HuH-7.5 (cell line): ENCODE data around the gene PACSIN3.
"Not testable (repeated sequence)": the region's sequence is repeated elsewhere in the genome, so short reads cannot be mapped to it uniquely, and the experiment has no call there.

Experiments used
- DNase-seq: peaks from one replicate; pipeline ENCODE4 v3.0.0; 2011; ENCODE audit warnings: low spot score

Gene PACSIN3

DNA sequence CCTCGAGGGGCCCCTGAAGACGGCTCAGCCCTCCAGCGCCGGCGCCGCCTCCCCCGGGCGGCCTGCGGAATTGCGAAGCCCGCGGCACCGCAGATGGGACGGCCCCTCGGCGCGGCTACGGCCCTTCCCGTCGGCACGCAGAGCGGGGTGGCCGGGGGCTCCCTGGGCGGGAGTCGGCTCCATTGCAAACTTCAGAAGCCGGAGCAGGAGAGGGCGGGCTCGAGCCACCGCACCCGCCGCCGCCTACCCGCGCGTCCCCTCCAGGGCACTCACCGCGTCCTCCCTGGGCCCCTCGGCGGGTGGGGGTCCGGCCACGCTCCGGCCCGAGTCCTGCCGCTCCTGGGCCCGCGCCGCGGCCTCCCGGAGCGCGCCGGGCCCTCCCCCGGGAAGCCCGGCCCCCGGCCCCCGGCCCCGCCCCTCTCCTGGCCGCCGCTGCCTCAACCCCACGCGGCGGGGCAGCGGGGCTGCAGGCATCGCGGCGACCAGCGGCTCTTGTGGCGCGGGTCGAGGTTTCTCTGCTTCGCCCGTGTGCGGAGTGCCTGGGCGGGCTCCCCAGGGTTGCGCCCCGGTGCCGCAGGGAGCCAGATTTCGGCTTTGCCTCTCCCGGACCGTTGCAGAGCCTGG, at the start of gene PACSIN3:
Gene PACSIN3 (minus strand): TSS at position 359 of the 624 bp plus-strand sequence. CDS start 3,707 bp downstream, outside the sequence.
- DNase-seq: peak; percentile 77

- DNase-seq: no peak
These were observed 48.9 kb upstream of the PACSIN3 start for GRCh38 chr11:47235163-47235562.

GRCh38 chr11:47234669-47235100, 48.5 kb upstream of the PACSIN3 start:
- no peak for DNase-seq

DNA sequence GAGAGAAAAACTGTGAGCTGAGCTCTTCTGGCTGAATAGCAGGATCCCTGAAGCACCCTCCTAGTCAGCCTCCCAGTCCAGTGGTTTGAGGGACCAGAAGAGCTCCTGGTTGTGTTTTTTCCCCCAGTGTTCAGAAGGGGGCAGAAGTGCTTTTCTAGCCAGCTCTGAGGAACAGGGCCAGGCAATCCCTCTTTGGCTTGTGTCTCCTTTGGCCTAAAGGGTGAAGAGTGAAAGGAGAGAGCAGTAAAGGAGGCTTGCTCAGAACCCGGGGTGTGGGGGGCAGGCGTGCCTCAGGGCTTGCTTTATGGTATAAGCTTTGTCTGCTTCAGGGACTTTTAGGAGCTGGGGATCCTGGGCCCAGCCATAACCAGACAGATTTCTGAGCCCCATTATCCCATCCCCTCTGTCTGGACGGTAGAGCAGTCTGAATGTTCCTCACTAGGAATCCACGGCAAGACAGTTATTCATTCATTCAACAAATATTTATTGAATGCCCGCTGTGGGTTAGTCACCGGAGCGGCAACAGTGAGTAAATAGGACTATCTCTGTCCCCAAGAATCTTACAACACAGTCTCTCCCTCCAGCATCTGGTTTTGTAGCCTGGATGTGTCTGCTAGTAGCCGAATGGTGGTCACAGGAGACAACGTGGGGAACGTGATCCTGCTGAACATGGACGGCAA, 47.9 kb upstream of the PACSIN3 start:
- no peak for DNase-seq

DNA sequence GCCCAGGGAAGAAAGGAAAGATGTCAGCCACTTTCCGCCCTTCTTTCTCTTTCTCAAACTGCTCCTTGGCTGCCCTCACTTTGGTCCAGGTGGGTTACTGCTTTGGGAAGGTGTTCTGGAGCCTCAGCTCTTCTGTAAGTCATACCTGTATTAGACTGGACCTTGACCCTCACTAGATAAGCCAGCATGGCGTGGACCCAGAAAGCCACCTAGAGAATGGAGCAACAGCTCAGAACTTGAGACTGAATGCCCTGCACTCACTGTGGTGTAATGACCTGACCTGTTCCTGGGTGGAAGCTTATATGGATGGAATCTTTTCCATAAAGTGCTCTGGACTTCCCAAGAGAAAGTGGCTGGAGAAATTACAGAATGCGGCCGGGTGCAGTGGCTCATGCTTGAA, 46.8 kb upstream of the PACSIN3 start:
- DNase-seq: no peak

- no peak for DNase-seq
These were observed 42.9 kb upstream of the PACSIN3 start for GRCh38 chr11:47229161-47229560.

DNA sequence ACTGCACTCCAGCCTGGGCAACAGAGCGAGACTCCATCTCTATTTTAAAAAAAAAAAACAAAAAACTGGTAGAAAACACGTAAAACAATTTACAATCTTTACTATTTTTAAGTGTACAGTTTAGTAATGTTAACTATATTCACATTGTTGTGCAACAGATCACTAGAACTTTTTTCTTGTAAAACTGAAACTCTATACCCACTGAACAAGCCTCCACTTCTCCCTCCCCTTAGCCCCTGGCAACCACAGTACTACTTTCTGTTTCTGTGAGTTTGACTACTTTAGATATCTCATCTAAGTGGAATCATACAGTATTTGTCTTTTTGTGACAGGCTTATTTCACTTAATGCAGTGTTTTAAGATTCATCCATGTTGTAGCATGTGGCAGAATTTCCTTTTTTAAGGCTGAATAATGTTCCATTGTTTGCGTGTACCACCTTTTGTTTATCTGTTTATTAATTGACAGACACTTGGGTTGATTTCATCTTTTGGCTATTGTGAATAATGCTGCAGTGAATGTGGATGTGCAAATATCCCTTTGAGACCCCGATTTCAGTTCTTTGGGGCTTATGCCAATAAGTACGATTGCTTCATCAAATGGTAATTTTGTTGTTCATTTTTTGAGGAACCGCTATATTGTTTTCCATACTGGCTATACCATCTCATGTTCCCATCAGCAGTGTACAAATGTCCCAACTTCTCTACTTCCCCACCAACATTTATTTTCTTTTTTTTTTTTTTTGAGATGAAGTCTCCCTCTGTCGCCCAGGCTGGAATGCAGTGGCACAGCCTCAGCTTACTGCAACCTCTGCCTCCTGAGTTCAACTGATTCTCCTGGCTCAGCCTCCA, 39.5 kb upstream of the PACSIN3 start:
- DNase-seq: no peak

DNA sequence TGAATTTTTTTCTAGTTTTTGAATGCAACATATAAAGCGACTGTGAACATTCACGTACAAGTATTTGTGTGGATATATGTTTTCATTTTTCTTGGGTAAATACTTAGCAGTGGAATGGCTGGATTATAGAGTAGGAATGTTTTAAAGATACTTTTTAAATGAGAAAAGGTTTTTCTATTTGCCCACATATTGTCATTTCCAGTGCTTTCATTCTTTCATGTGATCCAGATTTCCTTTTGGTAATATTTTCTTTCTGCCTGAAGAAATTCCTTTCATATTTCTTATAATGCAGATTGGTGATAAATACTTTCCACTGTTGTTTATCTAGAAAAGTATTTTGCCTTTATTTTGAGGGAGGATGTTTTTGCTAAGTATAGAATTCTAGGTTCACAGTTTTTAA, 36.5 kb upstream of the PACSIN3 start:
- no peak for DNase-seq

DNA sequence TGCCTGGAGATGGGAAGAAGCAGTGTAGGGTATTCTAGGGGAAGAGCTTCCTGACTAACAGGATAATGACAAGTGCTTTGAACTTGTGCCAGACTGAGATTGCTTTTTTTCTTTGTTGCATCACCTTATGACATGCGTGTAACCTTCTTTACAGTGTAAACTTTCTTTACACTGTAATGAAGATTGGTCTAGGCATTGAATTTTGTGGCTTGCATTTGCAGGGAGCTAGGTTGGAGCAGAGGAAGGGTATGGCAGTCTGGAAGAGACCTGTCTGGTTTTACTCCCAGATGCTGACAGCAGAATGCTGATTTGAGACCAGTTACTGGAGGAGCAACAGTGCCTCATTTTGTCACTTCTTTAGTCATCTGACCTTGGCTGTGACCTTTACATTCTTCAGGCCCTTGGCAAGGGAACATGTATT, 34.2 kb upstream of the PACSIN3 start:
- DNase-seq: no peak

GRCh38 chr11:47216121-47216798, 30.0 kb upstream of the PACSIN3 start:
- DNase-seq: no peak

GRCh38 chr11:47215366-47215910, 29.2 kb upstream of the PACSIN3 start:
- peak; percentile 40 for DNase-seq

DNA sequence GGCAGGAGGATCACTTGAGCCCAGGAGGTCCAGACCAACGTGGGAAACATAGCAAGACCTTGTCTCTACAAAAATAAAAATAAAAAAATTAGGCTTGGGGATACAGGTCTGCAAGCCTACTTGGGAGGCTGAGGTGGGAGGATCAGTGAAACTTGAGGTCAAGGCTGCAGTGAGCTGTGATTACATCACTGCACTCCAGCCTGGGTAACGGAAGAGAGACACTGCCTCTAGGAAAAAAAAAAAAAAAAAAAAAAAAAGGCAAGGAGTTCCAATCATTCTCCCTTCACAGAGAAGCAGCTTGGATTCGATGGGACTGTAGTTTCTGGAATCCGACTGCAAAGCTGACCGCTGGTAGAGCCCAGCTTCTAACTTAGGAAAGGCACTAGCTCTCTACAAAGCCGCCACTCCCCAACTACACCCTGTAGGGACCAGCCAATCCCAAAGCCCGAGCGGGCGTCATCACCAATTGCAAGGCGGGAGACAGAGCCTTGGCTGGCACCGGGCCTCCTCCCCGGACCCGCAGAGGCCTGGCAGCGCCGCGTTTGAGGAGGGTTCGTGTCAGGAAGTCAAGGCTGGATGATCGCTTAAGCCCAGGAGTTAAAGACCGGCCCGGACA, 27.8 kb upstream of the PACSIN3 start:
- peak; percentile 82 for DNase-seq

DNA sequence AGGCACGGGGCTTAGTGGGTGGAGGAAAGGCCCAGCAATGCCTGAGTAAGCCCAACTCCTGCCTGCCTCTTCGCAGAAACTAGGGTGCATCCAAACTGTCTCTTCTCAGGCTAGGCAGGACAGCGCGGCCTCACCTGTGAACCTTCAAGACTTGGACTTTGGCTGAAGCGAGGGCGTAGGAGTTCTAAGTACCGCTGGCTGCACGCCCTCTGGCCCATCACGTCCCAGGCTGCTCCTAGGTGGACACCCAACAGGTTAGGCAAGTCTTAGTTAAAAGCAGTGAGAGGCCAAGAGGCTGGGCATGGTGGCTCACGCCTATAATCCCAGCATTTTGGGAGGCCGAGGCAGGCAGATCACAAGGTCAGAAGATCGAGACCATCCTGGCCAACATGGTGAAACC, 26.7 kb upstream of the PACSIN3 start:
- no peak for DNase-seq

- no peak for DNase-seq
These were observed 22.4 kb upstream of the PACSIN3 start for GRCh38 chr11:47208628-47209027.

- not testable (repeated sequence) for DNase-seq
These were observed 21.8 kb upstream of the PACSIN3 start for GRCh38 chr11:47208008-47208552.

DNA sequence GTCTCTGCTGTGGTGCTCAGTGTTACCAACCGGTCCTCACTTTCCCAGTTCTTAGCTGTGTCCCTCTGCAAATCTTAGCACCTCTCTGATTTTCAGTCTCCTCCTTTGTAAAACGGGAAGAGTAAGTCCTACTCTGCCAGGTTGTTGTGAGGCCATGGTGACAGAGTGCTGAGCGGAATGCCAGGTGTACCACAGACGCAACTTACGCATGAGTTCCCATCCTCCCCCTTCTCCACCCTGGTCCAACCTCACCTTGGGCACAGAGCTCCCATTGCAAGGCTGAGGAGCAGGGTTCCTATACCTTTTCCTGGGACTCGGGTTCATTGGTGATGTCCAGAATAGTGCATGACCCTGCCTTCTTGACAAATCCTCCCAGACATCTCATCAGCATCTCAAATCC, 21.2 kb upstream of the PACSIN3 start:
- DNase-seq: no peak

GRCh38 chr11:47206577-47206976, 20.3 kb upstream of the PACSIN3 start:
- not testable (repeated sequence) for DNase-seq

GRCh38 chr11:47204637-47204989, 18.4 kb upstream of the PACSIN3 start:
- no peak for DNase-seq

- no peak for DNase-seq
These were observed 16.3 kb upstream of the PACSIN3 start for GRCh38 chr11:47202576-47202975.

DNA sequence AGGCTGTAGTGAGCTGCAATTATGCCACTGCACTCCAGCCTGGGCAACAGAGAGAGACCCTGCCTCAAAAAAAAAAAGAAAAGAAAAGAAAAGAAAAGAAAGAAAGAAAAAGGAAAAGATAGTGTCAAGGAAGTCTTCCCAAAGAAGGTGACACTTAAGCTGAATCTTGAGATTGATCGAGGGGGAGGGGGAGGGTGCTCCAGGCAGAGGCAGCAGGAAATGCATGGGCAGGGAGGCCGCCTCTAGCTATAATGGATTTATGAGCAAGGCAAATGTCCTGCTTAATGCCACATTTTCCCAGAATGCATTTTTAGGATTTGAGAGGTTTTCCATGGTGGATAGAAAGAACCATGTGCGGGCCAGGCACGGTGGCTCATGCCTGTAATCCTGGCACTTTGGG, 14.8 kb upstream of the PACSIN3 start:
- no peak for DNase-seq

DNA sequence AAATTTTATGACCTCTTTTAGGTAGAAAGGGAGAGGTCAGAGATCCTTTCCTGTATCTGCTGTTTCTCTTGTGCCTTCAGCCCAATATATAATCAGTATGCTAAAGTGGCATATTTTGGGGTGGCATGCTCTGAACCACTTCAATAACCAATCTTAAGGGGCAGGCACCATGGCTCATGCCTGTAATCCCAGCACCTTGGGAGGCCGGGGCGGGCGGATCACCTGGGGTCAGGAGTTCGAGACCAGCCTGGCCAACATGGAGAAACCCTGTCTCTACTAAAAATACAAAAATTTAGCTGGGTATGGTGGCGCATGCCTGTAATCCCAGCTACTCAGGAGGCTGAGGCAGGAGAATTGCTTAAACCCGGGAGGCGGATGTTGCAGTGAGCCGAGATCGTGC, 11.9 kb upstream of the PACSIN3 start:
- not testable (repeated sequence) for DNase-seq
